Stimulated activated CD4-positive, alpha-beta T cell treated with anti-CD3 and anti-CD28 coated beads, Interleukin-12 subunit alpha, Interleukin-12 subunit beta, amount 100 ng/mL, for 48 hours (primary cell): ENCODE data around the gene CACUL1.
"Not testable (repeated sequence)": the region's sequence is repeated elsewhere in the genome, so short reads cannot be mapped to it uniquely, and the experiment has no call there.

Experiments
- DNase-seq, 3 donors: peaks; one replicate each; pipeline ENCODE4 v3.0.0-alpha.2; 2020; ENCODE audit warnings: low read depth in 2 of 3, low spot score in 1 of 3

CACUL1 gene

DNA sequence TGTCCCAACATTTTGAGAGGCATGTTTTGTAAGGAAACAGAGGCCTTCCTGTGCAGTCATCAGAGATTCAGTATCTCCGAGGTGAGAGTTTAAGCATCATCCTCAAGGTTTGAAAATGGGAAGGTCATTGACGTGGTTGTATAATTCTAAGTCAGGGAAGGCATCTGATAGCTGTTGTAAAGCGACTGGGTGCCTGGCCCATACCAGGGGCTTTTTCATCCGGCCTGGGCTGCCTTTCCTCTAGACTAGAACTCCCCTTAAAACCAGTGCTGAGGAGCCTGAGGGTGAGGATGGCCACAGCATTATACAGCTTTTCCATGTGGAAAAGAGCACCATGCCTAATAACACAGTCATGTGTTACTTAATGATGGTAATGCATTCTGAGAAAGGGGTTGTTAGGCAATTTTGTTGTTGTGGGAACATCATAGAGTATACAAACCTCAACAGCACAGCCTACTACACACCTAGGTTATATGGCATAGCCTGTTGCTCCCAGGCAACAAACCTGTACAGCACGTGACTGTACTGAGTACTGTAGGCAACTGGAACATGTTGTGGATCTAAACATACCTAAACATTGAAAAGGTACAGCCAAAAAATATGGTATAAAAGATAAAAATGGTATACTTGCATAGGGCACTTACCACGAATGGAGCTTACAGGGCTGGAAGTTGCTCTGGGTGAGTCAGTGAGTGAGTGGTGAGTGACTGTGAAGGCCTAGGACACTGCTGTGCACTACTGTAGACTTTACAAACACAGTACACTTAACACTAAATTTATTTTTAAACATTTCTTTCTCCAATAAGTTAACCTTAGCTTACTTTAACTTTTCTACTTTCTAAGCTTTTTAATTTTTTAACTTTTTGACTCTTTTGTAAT is 13.5 kb upstream of the CACUL1 start:
- DNase-seq: no peak

GRCh38 chr10:118767297-118768040 is 12.7 kb upstream of the CACUL1 start:
- no peak for DNase-seq

- DNase-seq: no peak
These were observed 9.4 kb upstream of the CACUL1 start for GRCh38 chr10:118764195-118764594.

GRCh38 chr10:118763202-118763988 is 8.6 kb upstream of the CACUL1 start:
- no peak for DNase-seq

DNA sequence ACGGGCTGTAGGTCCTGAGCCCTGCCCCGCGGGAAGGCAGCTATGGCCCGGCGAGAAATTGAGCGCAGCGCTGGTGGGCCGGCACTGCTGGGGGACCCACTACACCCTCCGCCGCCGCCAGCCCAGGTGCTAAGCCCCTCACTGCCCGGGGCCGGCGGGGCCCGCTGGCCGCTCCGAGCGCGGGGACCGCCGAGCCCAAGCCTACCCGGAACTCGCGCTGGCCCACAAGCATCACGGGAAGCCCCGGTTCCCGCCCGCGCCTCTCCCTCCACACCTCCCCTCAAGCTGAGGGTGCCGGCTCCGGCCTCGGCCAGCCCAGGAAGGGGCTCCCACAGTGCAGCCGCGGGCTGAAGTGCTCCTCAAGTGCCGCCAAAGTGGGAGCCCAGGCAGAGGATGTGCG is 5.5 kb upstream of the CACUL1 start:
- no peak for DNase-seq

DNA sequence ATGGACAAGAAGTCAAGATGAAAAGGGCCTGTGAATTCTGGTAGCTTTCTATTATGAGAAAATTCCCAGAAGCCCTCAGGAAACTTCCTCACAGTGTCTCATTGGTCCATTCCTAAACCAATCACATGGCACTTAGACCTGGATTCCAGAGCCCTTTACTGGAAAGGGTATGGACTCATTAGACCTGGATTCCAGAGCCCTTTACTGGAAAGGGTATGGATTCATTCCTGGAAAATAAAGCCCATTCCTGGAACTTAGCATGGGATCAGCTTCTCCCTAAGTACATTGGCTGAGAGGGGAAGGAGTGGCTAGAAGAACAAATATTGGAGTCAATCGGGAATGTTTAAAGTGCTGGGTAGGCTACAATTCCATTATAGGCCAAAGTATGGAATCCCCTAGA is 3.7 kb upstream of the CACUL1 start:
- DNase-seq: no peak

DNA sequence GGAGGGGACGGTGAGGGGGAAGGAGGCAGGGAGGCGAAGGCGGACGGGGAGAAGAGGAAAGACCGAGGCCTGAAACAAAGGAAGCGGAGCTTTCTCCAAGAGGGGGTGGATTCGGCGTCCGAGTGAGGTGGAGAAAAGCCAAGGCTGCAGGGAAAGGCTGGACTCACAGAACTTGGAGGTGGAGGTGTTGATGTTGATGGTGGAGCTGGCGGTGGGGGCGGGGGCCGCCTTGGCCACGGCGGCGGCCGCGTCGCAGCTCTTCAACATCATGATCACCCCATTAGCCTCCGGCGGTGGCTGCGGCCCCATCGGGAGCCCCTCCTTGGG is 578 bp downstream of the CACUL1 start:
- peak; percentile 4 to 22 (median 9) for DNase-seq

GRCh38 chr10:118753331-118754228 is 1.2 kb downstream of the CACUL1 start:
- DNase-seq: no peak

DNA sequence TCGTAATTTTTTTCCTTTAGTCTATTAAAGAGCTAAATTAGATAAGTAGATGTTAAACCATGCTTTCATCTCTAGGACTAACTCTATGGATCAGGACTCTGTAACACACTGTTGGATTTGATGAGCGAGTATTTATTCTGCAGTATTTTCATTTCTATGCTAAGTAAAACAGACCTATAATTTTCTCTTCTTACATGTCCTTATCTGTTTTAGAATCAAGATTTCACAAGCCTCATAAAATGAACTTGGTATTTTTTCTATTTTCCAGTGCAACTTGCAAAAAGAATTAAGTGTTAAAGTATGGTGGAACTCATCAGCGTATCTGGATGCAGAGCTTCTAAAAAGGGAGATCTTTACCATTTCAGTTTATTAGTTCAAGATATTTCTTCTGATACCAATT is 2.4 kb downstream of the CACUL1 start:
- DNase-seq: no peak

- no peak for DNase-seq
These were observed 3.5 kb downstream of the CACUL1 start for GRCh38 chr10:118751265-118751664.

GRCh38 chr10:118748041-118748440 is 6.7 kb downstream of the CACUL1 start:
- DNase-seq: no peak

DNA sequence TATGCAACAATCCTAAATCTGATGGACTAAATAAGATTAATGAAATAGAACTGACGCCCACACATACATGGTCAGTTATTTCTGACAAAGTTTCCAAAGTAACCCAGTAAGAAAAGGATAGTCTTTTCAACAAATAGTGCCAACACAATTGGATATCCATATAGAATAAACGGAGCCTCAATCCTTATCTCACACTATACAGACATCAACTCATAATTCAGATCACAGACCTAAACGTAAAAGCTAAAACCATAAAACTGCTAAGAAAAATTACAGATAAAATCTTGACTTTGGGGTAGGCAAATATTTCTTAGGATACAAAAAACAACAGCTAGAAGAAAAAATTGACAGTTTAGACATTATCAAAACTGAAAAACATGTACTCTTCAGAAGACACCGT is 8.5 kb downstream of the CACUL1 start:
- no peak for DNase-seq

DNA sequence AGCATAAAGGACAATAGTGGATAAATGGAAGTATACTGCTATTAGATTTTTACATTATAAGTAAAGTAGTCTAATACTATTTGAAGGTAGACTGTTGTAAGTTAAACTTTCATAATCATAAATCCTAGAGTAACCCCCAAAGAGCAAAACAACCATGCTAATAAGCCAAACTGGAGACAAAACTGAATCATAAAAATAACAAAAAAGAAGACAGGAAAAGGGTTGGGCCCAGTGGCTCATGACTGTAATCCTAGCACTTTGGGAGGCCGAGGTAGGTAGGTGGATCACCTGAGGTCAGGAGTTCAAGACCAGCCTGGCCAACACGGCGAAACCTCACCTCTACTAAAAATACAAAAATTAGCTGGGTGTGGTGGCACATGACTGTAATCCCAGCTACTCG is 9.7 kb downstream of the CACUL1 start:
- no peak for DNase-seq

GRCh38 chr10:118744346-118744918 is 10.3 kb downstream of the CACUL1 start:
- DNase-seq: not testable (repeated sequence)

DNA sequence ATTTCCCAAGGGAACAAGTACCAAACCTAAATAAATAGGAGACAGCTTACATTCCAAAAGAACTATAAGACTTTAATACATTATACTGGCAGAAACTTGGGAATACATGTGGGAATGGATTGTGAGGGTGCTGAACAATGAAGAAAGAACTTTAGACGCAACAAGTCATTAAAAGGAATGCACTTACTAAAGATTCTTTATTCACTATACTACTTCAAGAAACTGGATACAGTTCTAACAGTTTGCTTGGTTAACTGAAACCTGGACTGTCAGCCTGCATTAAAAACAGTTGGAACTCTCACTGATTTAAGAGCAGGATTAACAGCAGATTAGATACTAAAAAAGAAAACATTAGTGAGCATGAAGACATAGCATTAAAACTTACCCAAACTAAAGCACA is 12.0 kb downstream of the CACUL1 start:
- DNase-seq: no peak

DNA sequence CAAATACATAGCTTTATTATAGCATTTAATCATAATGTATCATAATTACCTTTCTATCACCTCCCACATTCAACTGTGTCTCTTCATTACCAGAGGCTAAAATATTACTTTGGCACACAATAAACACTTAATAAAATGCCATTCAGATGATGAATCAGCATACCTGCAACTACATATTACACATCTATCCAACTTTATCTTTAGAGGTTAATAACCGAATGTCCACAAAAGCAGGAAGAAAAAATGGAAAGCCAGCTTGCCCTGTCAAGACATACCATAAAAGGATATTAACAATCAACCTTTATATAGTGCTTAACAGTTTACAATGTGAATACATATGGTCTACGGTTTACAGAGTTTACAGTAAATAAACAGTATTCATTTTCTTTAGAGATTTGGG is 12.7 kb downstream of the CACUL1 start:
- no peak for DNase-seq

GRCh38 chr10:118738406-118738805 is 16.4 kb downstream of the CACUL1 start:
- DNase-seq: no peak

DNA sequence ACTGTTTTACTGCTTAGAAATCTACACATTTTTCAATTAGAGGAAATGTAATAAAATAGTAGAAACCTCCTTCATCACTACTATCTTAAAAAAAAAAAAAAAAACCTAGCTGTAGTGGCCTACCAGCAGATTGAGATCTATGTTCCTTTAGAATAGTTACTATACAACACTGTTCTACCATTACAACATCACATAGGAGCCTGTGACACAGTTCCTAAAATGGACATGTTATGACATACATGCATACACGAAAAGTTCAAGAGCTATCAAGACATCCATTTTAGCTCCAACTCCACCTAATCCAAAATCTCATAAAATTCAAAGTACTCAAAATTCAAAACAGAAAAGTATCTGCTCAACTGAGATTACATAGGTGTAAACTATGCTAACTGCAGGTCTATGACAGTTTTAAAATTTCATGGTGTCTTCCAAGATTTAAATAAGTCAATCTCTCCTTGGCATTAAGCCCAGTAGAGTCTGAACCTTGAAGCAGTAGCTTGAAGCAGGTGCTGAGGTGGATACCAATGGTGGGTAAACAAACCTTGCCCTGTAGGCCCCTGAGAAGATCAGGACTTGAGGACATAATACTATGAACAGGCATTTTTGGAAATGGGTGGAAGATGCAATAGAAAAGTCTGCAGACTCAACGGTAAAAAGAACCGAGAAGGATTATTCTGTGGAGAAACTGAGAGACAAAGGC is 17.0 kb downstream of the CACUL1 start:
- no peak for DNase-seq

GRCh38 chr10:118735294-118735693 is 19.5 kb downstream of the CACUL1 start:
- no peak for DNase-seq

GRCh38 chr10:118734475-118734874 is 20.3 kb downstream of the CACUL1 start:
- no peak for DNase-seq
